ENCODE data around the gene ARSA. TPM values are rescaled to one million over a fixed set of nuclear protein-coding genes. Genes with fewer than 3 reads are reported as not detected.
"Not testable (repeated sequence)": the region's sequence is repeated elsewhere in the genome, so short reads cannot be mapped to it uniquely, and the experiment has no call there.

ARSA gene
- total RNA-seq, 2 donors from 2014 or later: 60.7 to 81.7 TPM

GRCh38 chr22:50665212-50665611 lies 37.3 kb upstream of the ARSA start:
- TF ChIP-seq POLR2A (IDR thresholded peaks at IDR 0.05) (no peak), CTCF (IDR thresholded peaks at IDR 0.05) (no peak), POLR2AphosphoS5 (IDR thresholded peaks at IDR 0.05) (no peak)
- Histone ChIP-seq H3K4me1 (replicated peaks) (no peaks in the 10 kb centered on the region), H3K27ac (no peak overlapping the region), H3K27me3 (replicated peaks; ENCODE audit: insufficient read depth) (no peaks in the 10 kb centered on the region), H3K36me3 (no peaks in the 10 kb centered on the region), H3K4me3 (no peak overlapping the region), H3K9me3 (no peaks in the 10 kb centered on the region)
- no peak for DNase-seq (ENCODE audit: low spot score)
- 90% methylated on average over 12 of the region's 12 CpGs for WGBS
- intact Hi-C loops (cut with DNase I): no loop called here

- Histone ChIP-seq H3K27ac (no peak overlapping the region), H3K27me3 (replicated peaks; ENCODE audit: insufficient read depth) (no peaks in the 10 kb centered on the region), H3K9me3 (no peaks in the 10 kb centered on the region), H3K4me1 (replicated peaks) (no peaks in the 10 kb centered on the region), H3K36me3 (no peaks in the 10 kb centered on the region), H3K4me3 (no peak overlapping the region)
- TF ChIP-seq CTCF (IDR thresholded peaks at IDR 0.05) (no peak), POLR2AphosphoS5 (IDR thresholded peaks at IDR 0.05) (no peak), POLR2A (IDR thresholded peaks at IDR 0.05) (no peak)
- intact Hi-C loops (cut with DNase I): no loop called here
- no peak for DNase-seq (ENCODE audit: low spot score)
Measured at GRCh38 chr22:50660306-50660705, 32.4 kb upstream of the ARSA start.

GRCh38 chr22:50659711-50660110 lies 31.8 kb upstream of the ARSA start:
- H3K4me3 ChIP-seq; H3K27me3 ChIP-seq (replicated peaks; ENCODE audit: insufficient read depth); H3K36me3 ChIP-seq; H3K4me1 ChIP-seq (replicated peaks); intact Hi-C loops (cut with DNase I); H3K27ac ChIP-seq; H3K9me3 ChIP-seq; DNase-seq (ENCODE audit: low spot score): not testable (repeated sequence)
- 87% methylated on average over 7 of the region's 7 CpGs for WGBS

GRCh38 chr22:50657925-50658324 lies 30.0 kb upstream of the ARSA start:
- intact Hi-C loops (cut with DNase I): no loop called here
- Histone ChIP-seq H3K9me3 (no peaks in the 10 kb centered on the region), H3K4me3 (no peak overlapping the region), H3K4me1 (replicated peaks) (no peaks in the 10 kb centered on the region), H3K36me3 (no peaks in the 10 kb centered on the region), H3K27ac (no peak overlapping the region), H3K27me3 (replicated peaks; ENCODE audit: insufficient read depth) (no peaks in the 10 kb centered on the region)
- 74% methylated on average over 4 of the region's 4 CpGs for WGBS
- TF ChIP-seq CTCF (IDR thresholded peaks at IDR 0.05): no peak
- TF ChIP-seq POLR2A (IDR thresholded peaks at IDR 0.05): no peak
- no peak for DNase-seq (ENCODE audit: low spot score)

GRCh38 chr22:50656122-50657070 lies 28.4 kb upstream of the ARSA start:
- Histone ChIP-seq H3K4me1 (replicated peaks) (no peaks in the 10 kb centered on the region), H3K4me3 (no peak overlapping the region), H3K27ac (no peak overlapping the region), H3K9me3 (no peaks in the 10 kb centered on the region), H3K27me3 (replicated peaks; ENCODE audit: insufficient read depth) (no peaks in the 10 kb centered on the region), H3K36me3 (no peaks in the 10 kb centered on the region)
- TF ChIP-seq POLR2AphosphoS5 (IDR thresholded peaks at IDR 0.05): no peak
- no peak for TF ChIP-seq POLR2A (IDR thresholded peaks at IDR 0.05)
- TF ChIP-seq CTCF (IDR thresholded peaks at IDR 0.05): no peak
- DNase-seq (ENCODE audit: low spot score): no peak
- 64% methylated on average over 23 of the region's 23 CpGs for WGBS
- intact Hi-C loops (cut with DNase I): no loop called here

- DNase-seq (ENCODE audit: low spot score); H3K9me3 ChIP-seq; H3K4me3 ChIP-seq; H3K27me3 ChIP-seq (replicated peaks; ENCODE audit: insufficient read depth); H3K4me1 ChIP-seq (replicated peaks); intact Hi-C loops (cut with DNase I); H3K36me3 ChIP-seq; H3K27ac ChIP-seq: not testable (repeated sequence)
- WGBS: 90% methylated on average over 6 of the region's 6 CpGs
Measured at GRCh38 chr22:50654664-50655063, 26.7 kb upstream of the ARSA start.

Measured in prostate gland (tissue), 2 donors.